H1 (cell line): Measurements from ENCODE around the gene CCDC152. TPM values are rescaled to one million over a fixed set of nuclear protein-coding genes. Genes with fewer than 3 reads are reported as not detected.

ENCODE experiments used
- CTCF ChIA-PET: fragments of 300-600 bp; sonication (Branson Sonifier 250); formaldehyde crosslinking; loops from one replicate; lab custom pipeline; 2021; ENCODE audit not compliant: partially characterized antibody; lab: Charles Lee
- POLR2A ChIA-PET: fragments of 300-600 bp; sonication (Branson Sonifier 250); formaldehyde crosslinking; loops from one replicate; lab custom pipeline; 2021; ENCODE audit warnings: inconsistent platforms; ENCODE audit not compliant: partially characterized antibody; lab: Charles Lee
- DNase-seq, 2 experiments: peaks; one replicate each; pipeline versions ENCODE4 v3.0.0 to v3.0.0-alpha.2; 2010 to 2022; ENCODE audit warnings: low spot score in 2 of 2, low read depth in 1 of 2, mixed read lengths in 1 of 2
- FAIRE-seq: peaks from 2 replicates; lab custom pipeline; 2011; peaks lifted over from hg19 to GRCh38; lab: Jason Lieb, UNC
- H2AFZ ChIP-seq: 2 replicates; pipeline ENCODE4 v1.8.1; 2012; ENCODE audit warnings: low read length, inconsistent platforms
- H2AK5ac ChIP-seq: 2 replicates; pipeline ENCODE4 v1.6.1; 2013; ENCODE audit warnings: low read depth, low read length
- H2BK120ac ChIP-seq: replicated peaks from 2 replicates; pipeline ENCODE3; 2013; ENCODE audit warnings: low read depth, low read length, inconsistent platforms
- H2BK12ac ChIP-seq: 2 replicates; pipeline ENCODE4 v1.6.1; 2013; ENCODE audit warnings: low read depth, low read length
- H2BK15ac ChIP-seq: 2 replicates; pipeline ENCODE4 v1.6.1; 2013; ENCODE audit warnings: low read length
- H2BK20ac ChIP-seq: 2 replicates; pipeline ENCODE4 v1.6.1; 2013; ENCODE audit warnings: low read length
- H2BK5ac ChIP-seq: 2 replicates; pipeline ENCODE4 v1.6.1; 2013; ENCODE audit warnings: low read depth, low read length
- H3K14ac ChIP-seq: 2 replicates; pipeline ENCODE4 v1.6.1; 2013; ENCODE audit warnings: inconsistent platforms; ENCODE audit not compliant: insufficient read length
- H3K18ac ChIP-seq: 2 replicates; pipeline ENCODE4 v1.6.1; 2013; ENCODE audit warnings: low read length; ENCODE audit errors: extremely low read depth
- H3K23ac ChIP-seq: 2 replicates; pipeline ENCODE4 v1.6.1; 2013; ENCODE audit warnings: inconsistent platforms; ENCODE audit not compliant: insufficient read length
- H3K23me2 ChIP-seq: 2 replicates; pipeline ENCODE4 v1.6.1; 2013; ENCODE audit warnings: low read depth, low read length
- H3K27ac ChIP-seq: 2 replicates; pipeline ENCODE4 v1.6.1; 2011; ENCODE audit warnings: low read depth, low read length, inconsistent platforms
- H3K27me3 ChIP-seq, 4 experiments: replicated peaks in 1 of 4; 1 replicate in 1 of 4; 2 replicates in 3 of 4; pipeline versions ENCODE4 v1.6.1 to v1.8.1; 2011 to 2013; ENCODE audit warnings: low read length in 3 of 4, mild to moderate bottlenecking in 3 of 4, inconsistent platforms in 2 of 4, mixed read lengths in 2 of 4, moderate library complexity in 1 of 4; ENCODE audit not compliant: control insufficient read depth in 3 of 4, insufficient read depth in 3 of 4; ENCODE audit errors: extremely low read depth in 1 of 4
- H3K36me3 ChIP-seq, 4 experiments: 2 replicates each; pipeline versions ENCODE4 v1.6.1 to v1.8.1; 2011 to 2013; ENCODE audit warnings: mild to moderate bottlenecking in 4 of 4, low read length in 3 of 4, moderate library complexity in 2 of 4, control low read depth in 1 of 4, inconsistent platforms in 1 of 4; ENCODE audit not compliant: insufficient read depth in 4 of 4, control insufficient read depth in 2 of 4
- H3K4ac ChIP-seq: replicated peaks from 2 replicates; pipeline ENCODE3; 2013; ENCODE audit warnings: low read length, low read depth, mixed read lengths, inconsistent platforms; ENCODE audit not compliant: insufficient read length
- H3K4me1 ChIP-seq, 4 experiments: replicated peaks in 1 of 4; 1 replicate in 1 of 4; 2 replicates in 3 of 4; pipeline versions ENCODE4 v1.6.1 to v1.8.1; 2011 to 2013; ENCODE audit warnings: low read length in 3 of 4, inconsistent platforms in 2 of 4, mixed read lengths in 1 of 4; ENCODE audit not compliant: insufficient read depth in 4 of 4, control insufficient read depth in 3 of 4
- H3K4me2 ChIP-seq, 2 experiments: 2 replicates each; pipeline versions ENCODE4 v1.6.1 to v1.8.1; 2011 to 2013; ENCODE audit warnings: low read depth in 2 of 2, low read length in 2 of 2, control low read depth in 1 of 2, inconsistent platforms in 1 of 2, mild to moderate bottlenecking in 1 of 2; ENCODE audit not compliant: insufficient read depth in 1 of 2
- H3K4me3 ChIP-seq, 4 experiments: fragments of 200-600, 300-600 bp in 1 of 4; sonication (generic), shearing (Covaris generic), sonication (Bioruptor Twin) in 1 of 4; 2 replicates each; pipeline versions ENCODE4 v1.5.1 to v1.8.1; 2011 to 2016; ENCODE audit warnings: low read length in 4 of 4, low read depth in 3 of 4, control low read depth in 2 of 4, inconsistent platforms in 2 of 4, mild to moderate bottlenecking in 2 of 4, mixed read lengths in 1 of 4, moderate library complexity in 1 of 4; ENCODE audit not compliant: insufficient read depth in 2 of 4; ENCODE audit errors: extremely low read depth in 1 of 4
- H3K56ac ChIP-seq: replicated peaks from 2 replicates; pipeline ENCODE3; 2013; ENCODE audit warnings: low read depth, mild to moderate bottlenecking, mixed read lengths, low read length, inconsistent platforms; ENCODE audit not compliant: insufficient read length
- H3K79me1 ChIP-seq: 2 replicates; pipeline ENCODE4 v1.6.1; 2013; ENCODE audit warnings: low read depth, low read length, control low read depth
- H3K79me2 ChIP-seq, 2 experiments: 2 replicates each; pipeline versions ENCODE4 v1.6.1 to v1.8.1; 2012 to 2013; ENCODE audit warnings: low read length in 2 of 2, mild to moderate bottlenecking in 2 of 2, inconsistent platforms in 1 of 2; ENCODE audit not compliant: insufficient read depth in 2 of 2, control insufficient read depth in 1 of 2
- H3K9ac ChIP-seq, 4 experiments: replicated peaks in 1 of 4; 1 replicate in 1 of 4; 2 replicates in 3 of 4; pipeline versions ENCODE4 v1.6.1 to v1.8.1; 2011 to 2013; ENCODE audit warnings: low read depth in 3 of 4, low read length in 3 of 4, control low read depth in 2 of 4, mild to moderate bottlenecking in 2 of 4, moderate library complexity in 2 of 4, inconsistent platforms in 1 of 4; ENCODE audit errors: extremely low read depth in 1 of 4
- H3K9me3 ChIP-seq, 2 experiments: 2 replicates each; pipeline versions ENCODE4 v1.6.1 to v1.8.1; 2012 to 2013; ENCODE audit warnings: mild to moderate bottlenecking in 2 of 2, moderate library complexity in 2 of 2, control low read depth in 1 of 2, inconsistent platforms in 1 of 2, low read depth in 1 of 2, low read length in 1 of 2, mixed read lengths in 1 of 2; ENCODE audit not compliant: insufficient read depth in 2 of 2
- H4K20me1 ChIP-seq, 2 experiments: replicated peaks in 1 of 2; 2 replicates each; pipeline versions ENCODE3 to v1.8.1; 2011 to 2013; ENCODE audit warnings: inconsistent platforms in 2 of 2, low read length in 2 of 2, mild to moderate bottlenecking in 1 of 2; ENCODE audit not compliant: insufficient read depth in 2 of 2, control insufficient read depth in 1 of 2
- H4K5ac ChIP-seq: 2 replicates; pipeline ENCODE4 v1.6.1; 2013; ENCODE audit warnings: low read length, low read depth, mixed read lengths, inconsistent platforms; ENCODE audit not compliant: insufficient read length
- H4K8ac ChIP-seq: 2 replicates; pipeline ENCODE4 v1.8.0; 2013; ENCODE audit warnings: mild to moderate bottlenecking, moderate library complexity, low read length, inconsistent platforms; ENCODE audit not compliant: insufficient read depth; ENCODE audit errors: extremely low read depth
- H4K91ac ChIP-seq: replicated peaks from 2 replicates; pipeline ENCODE3; 2013; ENCODE audit warnings: low read length, mixed read lengths, inconsistent platforms; ENCODE audit not compliant: insufficient read length
- BRCA1 ChIP-seq: IDR thresholded peaks from 2 replicates; pipeline ENCODE4 v1.6.1; 2012; ENCODE audit warnings: low read depth, low read length, improper control_type of control experiment
- CHD1 ChIP-seq: IDR thresholded peaks from 2 replicates; pipeline ENCODE4 v1.6.1; 2012; ENCODE audit warnings: low read depth, low read length, improper control_type of control experiment
- EP300 ChIP-seq, 2 experiments: IDR thresholded peaks; 1 replicate in 1 of 2; 2 replicates in 1 of 2; pipeline ENCODE4 v1.6.1; 2011 to 2012; ENCODE audit warnings: low read depth in 2 of 2, low read length in 2 of 2, mild to moderate bottlenecking in 2 of 2, borderline replicate concordance in 1 of 2, inconsistent platforms in 1 of 2, moderate library complexity in 1 of 2
- POLR2A ChIP-seq, 2 experiments: IDR thresholded peaks; 1 replicate in 1 of 2; 2 replicates in 1 of 2; pipeline ENCODE4 v1.6.1; 2011; ENCODE audit warnings: low read depth in 2 of 2, low read length in 2 of 2, mild to moderate bottlenecking in 2 of 2; ENCODE audit errors: control extremely low read depth in 1 of 2
- WGBS, 2 experiments: shearing (Covaris generic) in 1 of 2; methylation state at CpG; one replicate each; pipeline versions ENCODE4 v1.1.6 to v1.1.7; 2013 to 2015; ENCODE audit warnings: low lambda C conversion rate in 2 of 2, mixed read lengths in 2 of 2, inconsistent platforms in 1 of 2, low coverage in 1 of 2, missing lambda C conversion rate in 1 of 2; ENCODE audit not compliant: insufficient replicate concordance in 2 of 2, insufficient coverage in 1 of 2, insufficient read length in 1 of 2; ENCODE audit errors: extremely low coverage in 1 of 2, missing lambda C conversion rate in 1 of 2; 5-methylcytosine and 5-hydroxymethylcytosine counted together
- polyA plus RNA-seq, 7 experiments: library from polyadenylated mRNA; depleted of rRNA in 3 of 7; stranded (reverse) in 5 of 7; unstranded in 2 of 7; fragments of >200 nt in 5 of 7; fragments of 200-250 nt in 2 of 7; gene quantifications; 1 replicate in 5 of 7; 2 replicates in 1 of 7; 4 replicates in 1 of 7; pipeline versions ENCODE4 v1.2.1 to v1.2.3, GENCODE V29; 2011 to 2013; ENCODE audit warnings: missing spikeins in 2 of 7, mixed read lengths in 2 of 7
- total RNA-seq: library from RNA; stranded (reverse); fragmentation: NEBNext Ultra II Directional; extraction: Animal tissue kit (Norgen Biotek cat#: 25700); gene quantifications from 2 replicates; pipeline ENCODE4 v1.2.1, GENCODE V29; 2021

The CCDC152 gene
- total and polyA plus RNA-seq, 2 of the 8 experiments (the other 6 are each of a cell fraction or from before 2014, with no cell fraction given) = 2.6 to 9.5 TPM

DNA sequence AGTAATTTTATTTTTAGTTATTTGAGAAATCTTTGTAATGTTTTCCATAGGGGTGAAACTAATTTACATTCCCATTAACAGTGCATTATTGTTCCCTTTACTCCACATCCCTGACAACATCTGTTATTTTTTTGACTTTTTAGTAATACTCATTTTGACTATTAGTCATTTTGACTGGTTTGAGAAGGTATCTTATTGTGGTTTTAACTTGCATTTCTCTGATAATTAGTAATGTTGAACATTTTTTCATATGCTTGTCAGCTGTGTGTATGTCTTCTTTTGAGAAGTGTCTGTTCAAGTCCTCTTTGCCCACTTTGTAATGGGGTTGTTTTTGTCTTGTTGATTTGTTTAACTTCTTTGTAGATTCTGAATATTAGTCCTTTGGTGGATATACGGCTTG is 27.5 kb downstream of the CCDC152 start:
- H3K79me1 ChIP-seq = no peaks in the 10 kb centered on the region
- WGBS, 2 experiments = 91% methylated on average over 1 of the region's 1 CpG; no CpG with 5 or more reads in 1 of the 2 experiments
- no peak overlapping the region for H3K14ac ChIP-seq
- H3K36me3 ChIP-seq = no peaks in the 10 kb centered on the region
- H4K20me1 ChIP-seq = no peaks in the 10 kb centered on the region
- no peak overlapping the region for H2BK12ac ChIP-seq
- no peak overlapping the region for H3K4me2 ChIP-seq
- H2AK5ac ChIP-seq = no peak overlapping the region
- no peak overlapping the region for H3K18ac ChIP-seq
- no peaks in the 10 kb centered on the region for H3K23me2 ChIP-seq
- H3K27me3 ChIP-seq = no peaks in the 10 kb centered on the region
- H4K8ac ChIP-seq = no peak overlapping the region
- no peak overlapping the region for H2BK5ac ChIP-seq
- H2BK15ac ChIP-seq = no peak overlapping the region
- H3K4me1 ChIP-seq = no peaks in the 10 kb centered on the region
- H2BK20ac ChIP-seq = no peak overlapping the region
- no peak overlapping the region for H3K9ac ChIP-seq
- H3K56ac ChIP-seq = no peak overlapping the region
- no peak overlapping the region for H2AFZ ChIP-seq
- H4K91ac ChIP-seq = no peak overlapping the region
- POLR2A ChIA-PET = no interaction called here
- FAIRE-seq = no peak
- no peaks in the 10 kb centered on the region for H3K9me3 ChIP-seq
- H3K23ac ChIP-seq = no peak overlapping the region
- H3K79me2 ChIP-seq = no peaks in the 10 kb centered on the region; a peak in 1 of 4 replicates
- no peak for DNase-seq
- H2BK120ac ChIP-seq = no peak overlapping the region
- no peak overlapping the region for H3K4ac ChIP-seq
- TF ChIP-seq BRCA1 (no peak), CHD1 (no peak), EP300 (IDR thresholded peaks at IDR 0.05; ENCODE audit: borderline replicate concordance in 1 of 2, low read depth in 2 of 2, low read length in 2 of 2) (no peak), POLR2A (IDR thresholded peaks at IDR 0.05; ENCODE audit: control extremely low read depth in 1 of 2, low read depth in 2 of 2, low read length in 2 of 2) (no peak)
- H3K27ac ChIP-seq = no peak overlapping the region
- H4K5ac ChIP-seq = no peak overlapping the region
- no peak overlapping the region for H3K4me3 ChIP-seq
- CTCF ChIA-PET = no interaction called here
